GM18858 (cell line): ENCODE data around the gene DTNB.
"Not testable (repeated sequence)": the region's sequence is repeated elsewhere in the genome, so short reads cannot be mapped to it uniquely, and the experiment has no call there.

ENCODE experiments used
- ATAC-seq: cut with Tn5 transposase; IDR thresholded peaks from one replicate; pipeline ENCODE4 v1.9.1; 2021; ENCODE audit not compliant: unreplicated experiment

The DTNB gene

DNA sequence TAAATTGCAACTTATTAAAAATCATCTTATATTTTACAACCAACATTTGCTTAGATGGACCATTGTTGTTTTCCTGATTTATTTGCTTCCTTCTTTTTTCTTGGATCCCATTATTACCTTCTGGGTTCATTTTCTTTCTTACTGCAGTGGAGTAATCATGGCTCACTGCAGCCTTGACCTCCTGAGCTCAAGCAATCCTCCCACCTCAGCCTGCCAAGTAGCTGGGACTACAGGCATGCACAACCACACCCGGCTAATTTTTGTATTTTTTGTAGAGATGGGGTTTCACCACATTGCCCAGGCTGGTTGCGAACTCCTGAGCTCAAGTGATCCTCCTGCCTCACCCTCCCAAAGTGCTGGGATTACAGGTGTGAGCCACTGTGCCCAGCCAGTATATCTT is 123.8 kb downstream of the DTNB start:
- ATAC-seq = not testable (repeated sequence)

DNA sequence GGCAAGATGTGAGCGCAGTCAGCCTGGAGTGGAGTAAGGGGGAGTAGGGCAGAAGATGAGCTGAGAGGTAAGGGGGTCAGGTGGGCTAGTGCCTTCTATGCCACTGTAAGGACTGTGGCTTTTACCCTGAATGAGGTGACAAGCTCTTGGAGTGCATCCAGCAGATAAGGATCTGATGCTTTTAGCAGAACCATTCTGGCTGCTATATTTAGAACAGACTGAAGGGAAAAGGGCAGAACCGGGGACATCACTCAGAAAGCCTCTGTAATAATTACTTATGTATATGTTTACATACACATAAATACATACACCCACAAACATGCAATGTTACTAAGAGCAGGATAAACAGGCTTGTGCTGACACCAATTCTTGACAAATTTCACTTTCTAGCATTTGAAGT is 124.8 kb downstream of the DTNB start:
- ATAC-seq = no peak

DNA sequence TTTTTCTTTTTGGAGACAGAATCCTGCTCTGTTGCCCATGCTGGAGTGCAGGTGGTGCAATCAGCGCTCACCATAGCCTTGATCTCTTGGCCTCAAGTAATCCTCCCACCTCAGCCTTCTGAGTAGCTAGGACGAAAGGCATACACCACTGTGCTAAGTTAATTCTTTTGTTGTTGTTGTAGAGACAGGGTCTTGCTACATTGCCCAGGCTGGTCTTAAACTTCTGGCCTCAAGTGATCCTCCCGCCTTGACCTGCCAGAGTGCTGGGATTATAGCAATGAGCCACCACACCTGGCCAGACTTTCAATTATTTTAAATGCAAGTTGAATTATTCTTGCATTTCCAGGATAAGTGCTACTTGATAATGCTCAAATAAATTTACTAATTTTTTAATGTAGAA is 126.5 kb downstream of the DTNB start:
- ATAC-seq = no peak

- no peak for ATAC-seq
Measured at GRCh38 chr2:25545899-25546298, 127.5 kb downstream of the DTNB start.

- ATAC-seq = no peak
Measured at GRCh38 chr2:25544445-25544844, 128.9 kb downstream of the DTNB start.

- ATAC-seq = no peak
Measured at GRCh38 chr2:25543939-25544338, 129.4 kb downstream of the DTNB start.

GRCh38 chr2:25541378-25541777 is 132.0 kb downstream of the DTNB start:
- no peak for ATAC-seq

DNA sequence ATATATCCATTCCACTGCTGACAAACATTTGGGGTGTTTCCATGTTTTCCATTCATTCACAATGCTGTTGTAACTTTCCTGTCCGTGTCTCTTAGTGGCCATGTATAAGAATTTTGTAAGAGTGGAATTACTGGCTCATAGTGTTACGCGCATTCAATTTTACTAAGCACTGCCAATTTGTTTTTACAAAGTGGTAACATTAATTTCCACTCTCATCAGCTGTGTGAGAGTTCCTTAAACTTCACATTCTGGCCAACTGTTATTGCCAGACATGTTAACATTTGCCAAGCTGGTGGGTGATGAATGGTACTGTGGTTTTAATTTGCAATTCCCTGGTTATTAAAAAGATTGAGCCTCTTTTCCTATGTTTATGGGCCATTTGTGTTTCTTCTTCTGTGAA is 134.2 kb downstream of the DTNB start:
- no peak for ATAC-seq

- no peak for ATAC-seq
Measured at GRCh38 chr2:25537526-25537925, 135.9 kb downstream of the DTNB start.

DNA sequence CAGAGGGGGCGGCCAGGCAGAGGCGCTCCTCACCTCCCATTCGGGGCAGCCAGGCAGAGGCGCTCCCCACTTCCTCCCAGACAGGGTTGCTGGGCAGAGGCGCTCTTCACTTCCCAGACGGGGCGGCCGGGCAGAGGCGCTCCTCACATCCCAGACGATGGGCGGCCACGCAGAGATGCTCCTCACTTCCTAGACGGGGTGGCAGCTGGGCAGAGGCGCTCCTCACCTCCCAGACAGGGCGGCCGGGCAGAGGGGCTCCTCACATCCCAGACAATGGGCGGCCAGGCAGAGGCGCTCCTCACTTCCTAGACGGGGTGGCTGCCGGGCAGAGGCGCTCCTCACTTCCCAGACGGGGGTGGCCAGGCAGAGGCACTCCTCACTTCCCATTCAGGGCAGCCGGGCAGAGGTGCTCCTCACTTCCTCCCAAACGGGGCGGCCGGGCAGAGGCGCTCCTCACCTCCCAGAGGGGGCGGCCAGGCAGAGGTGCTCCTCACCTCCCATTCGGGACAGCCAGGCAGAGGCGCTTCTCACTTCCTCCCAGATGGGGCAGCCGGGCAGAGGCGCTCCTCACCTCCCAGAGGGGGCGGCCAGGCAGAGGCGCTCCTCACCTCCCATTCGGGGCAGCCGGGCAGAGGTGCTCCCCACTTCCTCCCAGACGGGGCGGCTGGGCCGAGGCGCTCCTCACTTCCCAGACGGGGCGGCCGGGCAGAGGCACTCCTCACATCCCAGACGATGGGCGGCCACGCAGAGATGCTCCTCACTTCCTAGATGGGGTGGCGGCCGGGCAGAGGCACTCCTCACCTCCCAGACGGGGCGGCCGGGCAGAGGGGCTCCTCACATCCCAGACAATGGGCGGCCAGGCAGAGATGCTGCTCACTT is 137.7 kb downstream of the DTNB start:
- ATAC-seq = not testable (repeated sequence)

- ATAC-seq = not testable (repeated sequence)
Measured at GRCh38 chr2:25534937-25535336, 138.4 kb downstream of the DTNB start.

GRCh38 chr2:25534455-25534854 is 138.9 kb downstream of the DTNB start:
- no peak for ATAC-seq

- not testable (repeated sequence) for ATAC-seq
Measured at GRCh38 chr2:25533771-25534170, 139.6 kb downstream of the DTNB start.

DNA sequence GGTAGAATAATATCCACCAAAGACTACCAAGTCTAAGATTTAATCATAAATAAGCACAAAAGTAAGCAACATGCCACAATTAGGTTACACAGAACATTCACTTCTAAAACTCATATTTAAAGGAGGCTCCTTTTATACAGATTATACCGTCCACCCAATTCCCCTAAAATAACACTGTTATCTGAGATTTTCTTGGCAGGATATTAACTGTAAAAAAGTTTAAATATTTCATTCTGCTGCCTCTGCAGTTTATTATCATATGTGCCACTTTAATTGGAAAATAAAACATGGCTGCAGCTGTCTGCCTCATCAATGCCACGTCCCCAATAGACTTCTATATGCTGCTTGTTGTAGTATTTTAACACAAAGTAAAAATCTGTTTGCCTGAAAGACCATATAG is 140.9 kb downstream of the DTNB start:
- no peak for ATAC-seq

DNA sequence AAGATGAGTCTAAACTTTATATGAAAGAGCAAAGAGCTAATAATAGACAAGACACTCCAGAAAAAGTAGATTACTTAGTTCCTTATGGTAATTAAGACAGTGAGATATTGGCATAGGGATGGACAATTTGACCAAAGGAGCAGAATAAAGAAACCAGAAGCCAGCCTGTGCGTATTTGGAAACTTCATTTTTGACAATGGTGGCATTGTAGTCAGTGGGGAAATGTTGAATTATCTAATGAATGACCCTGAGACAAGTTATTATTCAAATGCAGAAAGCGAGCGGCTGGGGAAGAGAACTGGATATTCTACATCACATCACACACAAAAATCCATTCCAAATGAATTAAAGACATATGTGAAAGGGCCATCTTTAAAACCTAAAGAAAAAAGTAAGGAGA is 144.3 kb downstream of the DTNB start:
- no peak for ATAC-seq

DNA sequence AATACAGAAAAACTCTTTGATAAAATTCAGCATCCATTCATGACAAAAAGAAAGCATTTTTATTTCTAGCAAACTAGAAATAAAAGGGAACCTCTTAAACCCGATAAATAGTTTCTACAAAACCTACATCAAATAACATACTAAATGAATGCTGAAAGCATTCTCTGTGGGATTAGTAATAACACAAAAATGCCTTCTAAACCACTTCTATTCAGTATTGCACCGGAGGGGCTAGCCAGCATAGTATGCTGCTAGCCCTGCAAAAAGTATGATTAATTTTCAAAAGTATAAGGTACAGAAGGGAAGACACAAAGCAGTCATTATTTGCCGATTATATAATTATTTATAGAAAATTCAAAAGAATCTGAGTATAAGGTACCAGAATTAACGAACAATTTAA is 145.2 kb downstream of the DTNB start:
- ATAC-seq = no peak

DNA sequence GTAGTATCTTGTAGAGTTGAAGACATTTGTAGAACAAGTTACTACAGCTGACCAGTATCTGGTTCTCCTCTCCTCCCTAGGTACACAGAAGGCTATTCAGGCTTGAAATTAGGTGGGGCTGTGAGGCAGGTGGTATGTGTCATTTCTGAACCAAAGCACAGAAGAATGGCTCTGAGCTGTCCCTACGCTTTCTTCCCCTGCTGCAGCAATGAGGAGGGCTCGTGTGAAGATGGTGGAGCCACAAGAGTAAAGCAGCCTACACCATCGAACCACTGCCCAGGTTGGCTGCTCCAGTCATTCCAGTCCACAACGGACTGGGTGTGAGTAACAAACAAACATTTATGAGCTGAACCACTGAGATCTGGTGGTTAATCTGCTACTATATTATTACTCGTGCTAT is 148.9 kb downstream of the DTNB start:
- no peak for ATAC-seq

DNA sequence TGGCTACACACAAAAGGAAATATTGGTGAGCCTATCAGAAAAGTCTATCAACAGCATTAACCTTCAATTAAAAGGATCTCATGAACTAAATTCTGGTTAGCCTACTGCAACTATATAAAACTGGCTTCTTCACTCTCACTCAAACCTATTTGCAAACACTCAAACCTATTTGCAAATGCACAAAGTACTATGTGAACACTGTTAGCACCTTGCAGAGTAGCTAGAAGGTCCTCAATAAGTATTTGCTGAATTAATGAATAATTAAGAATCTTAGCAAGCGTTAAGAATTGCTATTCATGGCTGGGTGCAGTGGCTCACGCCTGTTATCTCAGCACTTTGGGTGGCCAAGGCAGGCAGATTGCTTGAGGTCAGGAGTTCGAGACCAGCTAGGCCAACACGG is 150.3 kb downstream of the DTNB start:
- no peak for ATAC-seq

DNA sequence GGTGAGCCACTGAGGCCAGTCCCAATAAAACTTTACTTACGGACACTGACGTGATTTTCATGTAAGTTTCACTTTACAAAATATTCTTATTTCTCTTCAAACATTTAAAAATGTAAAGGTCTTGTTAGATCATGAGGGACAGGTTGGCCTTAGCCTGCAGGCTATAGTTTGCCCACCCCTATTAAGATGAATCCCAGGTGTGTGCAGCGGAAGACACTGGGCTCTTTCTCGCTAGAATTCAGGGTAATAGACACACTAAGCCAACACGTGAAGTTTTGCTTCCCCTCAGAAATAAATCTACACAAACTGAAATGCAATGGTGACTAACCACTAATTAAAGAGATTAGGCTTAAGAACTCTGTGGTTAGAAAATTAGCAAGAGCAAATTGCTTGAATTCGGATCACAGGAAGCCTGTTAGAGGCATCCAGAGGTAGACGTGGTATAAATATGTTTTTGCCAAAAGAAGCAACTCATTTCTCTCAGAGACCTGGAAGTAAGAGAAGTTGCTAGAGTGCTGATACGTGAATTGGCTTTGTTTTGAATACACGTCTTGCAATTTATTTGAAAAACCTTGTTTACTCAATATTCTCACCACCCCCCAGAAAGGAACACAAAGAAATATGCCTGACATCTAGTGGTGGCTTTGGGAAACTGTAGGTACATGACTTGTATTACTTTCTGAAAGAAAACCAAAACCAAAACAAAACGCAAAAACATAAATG is 151.6 kb downstream of the DTNB start:
- ATAC-seq = no peak

- no peak for ATAC-seq
Measured at GRCh38 chr2:25521126-25521525, 152.3 kb downstream of the DTNB start.

GRCh38 chr2:25517701-25518100 is 155.7 kb downstream of the DTNB start:
- no peak for ATAC-seq

GRCh38 chr2:25514043-25514637 is 159.2 kb downstream of the DTNB start:
- ATAC-seq = no peak
